Mesenchymal stem cell (in vitro differentiated cells and primary cell): ENCODE data around the gene NAA20.

Experiments
- DNase-seq: peaks from one replicate; pipeline ENCODE4 v3.0.0-alpha.2; 2013
- H2AFZ ChIP-seq: one replicate; pipeline ENCODE4 v1.6.1; 2013; ENCODE audit warnings: low read depth, mild to moderate bottlenecking, control low read depth, inconsistent platforms, low read length, moderate library complexity
- H2AK5ac ChIP-seq: 2 replicates; pipeline ENCODE4 v1.6.1; 2013; ENCODE audit warnings: low read length, moderate library complexity, mild to moderate bottlenecking, inconsistent platforms; ENCODE audit not compliant: severe bottlenecking
- H2BK120ac ChIP-seq: one replicate; pipeline ENCODE4 v1.6.1; 2013; ENCODE audit warnings: low read depth, mild to moderate bottlenecking, inconsistent platforms, low read length, moderate library complexity
- H2BK12ac ChIP-seq, 2 experiments: one replicate each; pipeline ENCODE4 v1.6.1; 2013; ENCODE audit warnings: inconsistent platforms in 2 of 2, low read length in 2 of 2, mild to moderate bottlenecking in 2 of 2, moderate library complexity in 2 of 2, control low read depth in 1 of 2
- H2BK15ac ChIP-seq: one replicate; pipeline ENCODE4 v1.6.1; 2013; ENCODE audit warnings: mild to moderate bottlenecking, low read depth, inconsistent platforms; ENCODE audit not compliant: poor library complexity, severe bottlenecking
- H2BK5ac ChIP-seq: 2 replicates; pipeline ENCODE4 v1.6.1; 2013; ENCODE audit warnings: low read depth, mild to moderate bottlenecking, low read length, control low read depth, inconsistent platforms; ENCODE audit not compliant: poor library complexity, severe bottlenecking
- H3K14ac ChIP-seq, 2 experiments: one replicate each; pipeline ENCODE4 v1.6.1; 2013; ENCODE audit warnings: inconsistent platforms in 2 of 2, low read length in 2 of 2, control low read depth in 1 of 2, mild to moderate bottlenecking in 1 of 2, moderate library complexity in 1 of 2
- H3K18ac ChIP-seq, 2 experiments: one replicate each; pipeline ENCODE4 v1.6.1; 2013; ENCODE audit warnings: inconsistent platforms in 2 of 2, low read length in 2 of 2, control low read depth in 1 of 2, low read depth in 1 of 2, mild to moderate bottlenecking in 1 of 2
- H3K23ac ChIP-seq, 2 experiments: one replicate each; pipeline ENCODE4 v1.6.1; 2013; ENCODE audit warnings: inconsistent platforms in 2 of 2, low read length in 2 of 2, mild to moderate bottlenecking in 2 of 2, moderate library complexity in 2 of 2, control low read depth in 1 of 2
- H3K27ac ChIP-seq: 2 replicates; pipeline ENCODE4 v1.5.1; 2013; ENCODE audit warnings: mild to moderate bottlenecking, moderate library complexity, low read length, control low read depth, inconsistent platforms; ENCODE audit not compliant: poor library complexity, severe bottlenecking
- H3K27me3 ChIP-seq, 2 experiments: 2 replicates each; pipeline versions ENCODE4 v1.6.1 to v1.7.0; 2013; ENCODE audit warnings: low read length in 2 of 2, mild to moderate bottlenecking in 2 of 2, moderate library complexity in 2 of 2, control low read depth in 1 of 2, inconsistent platforms in 1 of 2; ENCODE audit not compliant: control insufficient read depth in 1 of 2, insufficient read depth in 1 of 2
- H3K36me3 ChIP-seq, 2 experiments: 2 replicates each; pipeline versions ENCODE4 v1.6.1 to v1.7.0; 2013; ENCODE audit warnings: low read length in 2 of 2, control low read depth in 1 of 2, inconsistent platforms in 1 of 2, low read depth in 1 of 2, mild to moderate bottlenecking in 1 of 2; ENCODE audit not compliant: insufficient read depth in 2 of 2, control insufficient read depth in 1 of 2
- H3K4ac ChIP-seq, 2 experiments: one replicate each; pipeline ENCODE4 v1.6.1; 2013; ENCODE audit warnings: inconsistent platforms in 2 of 2, low read length in 2 of 2, mild to moderate bottlenecking in 2 of 2, moderate library complexity in 2 of 2, control low read depth in 1 of 2, low read depth in 1 of 2
- H3K4me1 ChIP-seq: 2 replicates; pipeline ENCODE4 v1.6.1; 2013; ENCODE audit warnings: low read depth, low read length, control low read depth; ENCODE audit not compliant: control insufficient read depth, insufficient read depth
- H3K4me2 ChIP-seq: 2 replicates; pipeline ENCODE4 v1.6.1; 2013; ENCODE audit warnings: low read length, mild to moderate bottlenecking, inconsistent platforms; ENCODE audit not compliant: poor library complexity, severe bottlenecking
- H3K4me3 ChIP-seq, 2 experiments: 2 replicates each; pipeline versions ENCODE4 v1.5.1 to v1.7.0; 2013; ENCODE audit warnings: low read length in 2 of 2, mild to moderate bottlenecking in 2 of 2, control low read depth in 1 of 2, low read depth in 1 of 2; ENCODE audit not compliant: insufficient read depth in 1 of 2
- H3K79me1 ChIP-seq: replicated peaks from 2 replicates; pipeline ENCODE4 v1.6.1; 2013; ENCODE audit warnings: mild to moderate bottlenecking, control low read depth, low read length, inconsistent platforms; ENCODE audit not compliant: poor library complexity, severe bottlenecking
- H3K9ac ChIP-seq: 2 replicates; pipeline ENCODE4 v1.7.0; 2013; ENCODE audit warnings: mild to moderate bottlenecking, low read length, moderate library complexity
- H3K9me3 ChIP-seq: 2 replicates; pipeline ENCODE4 v1.7.0; 2013; ENCODE audit warnings: mild to moderate bottlenecking, low read length; ENCODE audit not compliant: control insufficient read depth
- H4K8ac ChIP-seq: one replicate; pipeline ENCODE4 v1.6.1; 2013; ENCODE audit warnings: inconsistent platforms, mild to moderate bottlenecking, low read length, moderate library complexity
- H4K91ac ChIP-seq: one replicate; pipeline ENCODE4 v1.6.1; 2013; ENCODE audit warnings: mild to moderate bottlenecking, low read length, inconsistent platforms
- WGBS: methylation state at CpG from one replicate; pipeline ENCODE4 v1.1.7; 2013; ENCODE audit warnings: mixed read lengths; 5-methylcytosine and 5-hydroxymethylcytosine counted together

The NAA20 gene

DNA sequence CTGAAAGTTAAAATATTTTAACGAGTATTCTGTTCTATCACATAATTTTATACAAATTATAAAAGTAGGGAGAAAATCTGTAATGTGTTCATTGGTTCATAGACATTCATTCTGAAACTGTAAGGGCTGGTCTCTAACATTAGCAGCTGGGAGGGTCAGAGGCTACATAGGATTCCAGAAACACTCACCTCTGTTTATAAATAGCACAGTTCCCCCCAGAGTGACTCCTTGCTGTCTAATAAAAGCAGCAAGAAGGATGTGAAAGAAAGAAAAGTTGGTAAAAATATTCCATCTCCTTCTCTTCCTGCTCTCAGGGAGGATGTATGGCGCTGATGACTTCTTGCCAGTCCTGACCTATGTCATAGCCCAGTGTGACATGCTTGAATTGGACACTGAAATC, 25.3 kb upstream of the NAA20 start:
- DNase-seq, result peak; percentile 62
- no peaks in the 10 kb centered on the region for H3K9me3 ChIP-seq
- no peak overlapping the region for H3K4ac ChIP-seq
- no peak overlapping the region for H2AFZ ChIP-seq
- H3K14ac ChIP-seq, result no peak overlapping the region
- peak overlapping the region; percentile 45 for H2BK5ac ChIP-seq
- no peak overlapping the region for H4K8ac ChIP-seq
- peaks cover 16 to 73% of the 10 kb centered on the region in 2 experiments for H3K36me3 ChIP-seq
- peak overlapping the region; percentile 67 for H2AK5ac ChIP-seq
- H3K4me2 ChIP-seq, result no peak overlapping the region
- peak overlapping the region; percentile 84 for H3K27ac ChIP-seq
- no peak overlapping the region for H2BK15ac ChIP-seq
- peaks cover 11% of the 10 kb centered on the region for H3K4me1 ChIP-seq
- H2BK12ac ChIP-seq, result peak overlapping the region in 1 of 2 experiments; percentile 12
- peak overlapping the region; percentile 85 for H3K9ac ChIP-seq
- no peak overlapping the region for H3K23ac ChIP-seq
- no peak overlapping the region for H2BK120ac ChIP-seq
- no peaks in the 10 kb centered on the region for H3K79me1 ChIP-seq
- peak overlapping the region; percentile 87 for H4K91ac ChIP-seq
- peak overlapping the region in 1 of 2 experiments; percentile 68 for H3K18ac ChIP-seq
- WGBS, result 64% methylated on average over 1 of the region's 2 CpGs
- peak overlapping the region in 1 of 2 experiments; percentile 8 for H3K4me3 ChIP-seq
- no peaks in the 10 kb centered on the region for H3K27me3 ChIP-seq

DNA sequence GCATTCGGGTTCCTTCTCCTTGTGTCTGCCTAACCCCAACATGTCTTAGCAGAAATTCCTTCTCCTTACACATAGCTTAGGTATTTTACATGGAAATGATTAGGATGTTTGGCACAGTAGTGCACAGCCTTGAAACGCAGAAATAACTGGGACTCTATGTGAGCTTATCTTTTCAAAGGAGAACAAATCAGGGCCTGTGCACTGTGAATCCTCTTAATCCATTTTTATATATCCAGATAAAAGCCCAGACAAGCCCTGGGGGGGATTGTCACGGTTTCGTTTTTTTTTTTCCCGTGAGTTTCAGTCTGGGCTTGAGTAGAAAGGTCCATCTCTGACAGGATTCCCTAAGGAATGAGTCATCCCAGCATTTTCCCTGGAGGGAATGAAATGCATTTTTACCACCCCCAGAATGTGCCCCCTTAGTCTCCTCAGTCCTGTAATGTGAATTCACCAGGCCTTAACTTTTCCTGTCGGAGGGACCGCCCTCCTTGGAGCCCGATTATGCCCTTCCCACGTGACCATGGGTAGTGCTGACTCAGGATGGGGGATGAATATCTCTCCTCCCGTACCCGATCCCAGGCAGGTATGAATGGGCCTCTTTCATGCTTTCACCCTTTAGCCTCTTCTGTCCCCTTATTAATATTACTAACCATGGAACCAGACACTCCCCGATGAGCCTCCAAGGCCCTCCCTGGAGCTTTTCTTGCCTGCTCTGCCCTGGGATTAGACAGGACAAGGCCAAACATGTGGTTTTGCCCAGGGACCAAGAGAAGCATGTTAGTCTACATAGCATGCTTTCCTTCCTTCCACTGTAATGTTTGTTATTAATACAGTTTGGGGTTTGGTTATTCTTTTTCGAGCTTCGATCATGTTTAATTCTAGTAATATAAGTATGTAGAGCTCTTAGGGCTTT, 23.9 kb upstream of the NAA20 start:
- Histone ChIP-seq H2BK15ac (no peak overlapping the region), H4K91ac (peak overlapping the region; percentile 80), H3K27ac (peak overlapping the region; percentile 97), H4K8ac (peak overlapping the region; percentile 52), H3K9me3 (no peaks in the 10 kb centered on the region), H2AFZ (no peak overlapping the region), H2BK120ac (peak overlapping the region; percentile 65), H3K4ac (peak overlapping the region; percentile 54 to 82), H3K36me3 (peaks cover 27 to 69% of the 10 kb centered on the region in 2 experiments), H3K9ac (peak overlapping the region; percentile 85), H3K23ac (no peak overlapping the region), H2BK5ac (peak overlapping the region; percentile 94), H2BK12ac (peak overlapping the region; percentile 45 to 84), H3K4me2 (peak overlapping the region; percentile 37), H3K4me3 (peak overlapping the region in 1 of 2 experiments; percentile 64), H2AK5ac (peak overlapping the region; percentile 98), H3K14ac (peak overlapping the region in 1 of 2 experiments; percentile 13), H3K18ac (peak overlapping the region; percentile 62 to 82), H3K27me3 (no peaks in the 10 kb centered on the region), H3K79me1 (peaks cover 5% of the 10 kb centered on the region), H3K4me1 (peaks cover 11% of the 10 kb centered on the region)
- DNase-seq, result peak; percentile 90
- 14% methylated on average over 10 of the region's 14 CpGs for WGBS

DNA sequence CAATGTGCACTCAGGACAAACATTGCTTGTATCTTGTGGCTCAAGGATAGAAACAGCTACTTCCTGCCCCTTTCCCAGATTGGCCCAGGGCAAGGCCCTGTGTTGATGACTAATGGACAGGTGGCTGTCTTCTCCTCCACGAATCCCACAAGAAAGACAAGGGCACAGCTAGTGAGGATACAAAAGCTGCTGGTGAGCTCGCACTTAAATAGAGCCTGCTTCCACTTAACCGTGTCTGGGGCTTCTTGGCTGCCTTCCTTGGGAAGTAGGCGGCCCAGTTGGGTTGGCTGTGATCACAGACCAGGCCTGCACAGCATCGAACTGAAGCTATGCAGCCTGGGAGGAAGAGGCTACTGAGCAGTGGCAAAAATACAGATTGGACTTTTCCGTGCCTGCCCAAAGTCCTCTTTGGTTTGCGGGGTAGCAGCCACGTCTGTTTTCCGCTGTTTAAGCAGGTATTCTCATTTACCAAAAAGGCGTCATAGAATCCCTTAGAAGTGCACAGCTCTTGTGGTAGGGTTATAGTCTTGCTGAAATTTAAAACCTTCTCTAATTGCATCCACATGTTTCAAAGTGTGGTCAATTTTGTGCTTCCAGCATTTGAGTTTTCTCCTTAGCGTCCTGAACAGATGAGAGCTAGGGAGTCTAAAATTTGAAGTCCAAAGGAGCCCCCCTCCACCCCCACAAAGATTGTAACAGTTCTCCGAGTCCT, 23.0 kb upstream of the NAA20 start:
- peak overlapping the region; percentile 85 to 93 for H3K4ac ChIP-seq
- peak overlapping the region; percentile 82 to 98 for H2BK12ac ChIP-seq
- H2AFZ ChIP-seq, result no peak overlapping the region
- H3K4me2 ChIP-seq, result no peak overlapping the region
- peak overlapping the region in 1 of 2 experiments; percentile 64 for H3K4me3 ChIP-seq
- H3K18ac ChIP-seq, result peak overlapping the region; percentile 62 to 90
- H3K9me3 ChIP-seq, result no peaks in the 10 kb centered on the region
- H4K91ac ChIP-seq, result peak overlapping the region; percentile 92
- no peaks in the 10 kb centered on the region for H3K27me3 ChIP-seq
- WGBS, result 51% methylated on average over 12 of the region's 12 CpGs
- DNase-seq, result peak; percentile 84
- H3K36me3 ChIP-seq, result peaks cover 35 to 75% of the 10 kb centered on the region in 2 experiments
- H2BK5ac ChIP-seq, result peak overlapping the region; percentile 94
- peak overlapping the region; percentile 85 for H3K9ac ChIP-seq
- H2BK120ac ChIP-seq, result peak overlapping the region; percentile 82
- H2AK5ac ChIP-seq, result peak overlapping the region; percentile 98
- peaks cover 11% of the 10 kb centered on the region for H3K4me1 ChIP-seq
- H2BK15ac ChIP-seq, result peak overlapping the region; percentile 85
- peak overlapping the region in 1 of 2 experiments; percentile 35 for H3K14ac ChIP-seq
- peaks cover 14% of the 10 kb centered on the region for H3K79me1 ChIP-seq
- H4K8ac ChIP-seq, result peak overlapping the region; percentile 63
- peak overlapping the region; percentile 97 for H3K27ac ChIP-seq
- peak overlapping the region in 1 of 2 experiments; percentile 54 for H3K23ac ChIP-seq
